Inferior parietal cortex (tissue), 1 donor: ENCODE measurements around the gene GGT6.

ENCODE experiments used
- DNase-seq: peaks from one replicate; pipeline ENCODE4 v3.0.0-alpha.2; 2016; ENCODE audit errors: extremely low spot score

Gene GGT6

DNA sequence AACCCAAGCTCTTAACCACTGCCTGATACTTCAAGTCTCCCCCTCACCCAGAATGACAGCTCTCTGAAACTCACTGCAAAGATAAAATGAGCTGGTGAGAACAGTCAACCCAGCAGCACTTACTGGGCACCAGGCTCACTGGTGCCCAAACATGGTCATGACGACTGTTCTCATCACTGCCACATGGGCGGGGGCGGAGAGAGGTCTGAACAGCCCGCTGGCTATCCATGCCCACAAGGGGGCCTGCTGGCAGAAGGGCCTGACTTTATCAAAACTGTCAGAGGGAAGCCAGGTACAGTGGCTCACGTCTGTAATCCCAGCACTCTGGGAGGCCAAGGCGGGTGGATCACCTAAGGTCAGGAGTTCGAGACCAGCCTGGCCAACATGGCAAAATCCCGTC lies 9.2 kb downstream of the GGT6 start:
- DNase-seq: no peak

DNA sequence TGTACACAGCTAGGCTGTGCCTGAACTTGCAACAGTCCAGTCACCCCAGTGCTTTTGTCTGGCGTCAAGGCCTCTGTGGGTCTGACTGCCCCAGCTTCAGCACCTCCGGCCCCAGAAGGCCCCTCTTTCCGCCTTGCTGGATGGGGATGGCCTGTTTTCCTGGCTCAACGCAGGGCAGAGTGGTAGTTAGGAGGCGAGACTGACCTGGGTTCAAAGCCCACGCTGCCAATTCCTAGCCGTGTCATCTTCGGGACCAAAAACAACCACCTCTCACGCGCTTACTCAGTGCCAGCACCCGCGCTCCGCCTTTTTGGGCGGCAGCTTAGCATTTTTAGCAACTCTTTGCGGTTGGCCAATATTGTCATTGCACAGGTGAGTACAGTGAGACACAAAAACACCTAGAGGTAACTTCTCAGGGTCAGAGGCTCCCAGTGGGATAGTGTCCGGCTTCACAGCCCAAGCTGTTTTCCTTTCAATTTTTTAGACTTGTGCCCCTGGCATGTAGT lies 9.8 kb downstream of the GGT6 start:
- no peak for DNase-seq

DNA sequence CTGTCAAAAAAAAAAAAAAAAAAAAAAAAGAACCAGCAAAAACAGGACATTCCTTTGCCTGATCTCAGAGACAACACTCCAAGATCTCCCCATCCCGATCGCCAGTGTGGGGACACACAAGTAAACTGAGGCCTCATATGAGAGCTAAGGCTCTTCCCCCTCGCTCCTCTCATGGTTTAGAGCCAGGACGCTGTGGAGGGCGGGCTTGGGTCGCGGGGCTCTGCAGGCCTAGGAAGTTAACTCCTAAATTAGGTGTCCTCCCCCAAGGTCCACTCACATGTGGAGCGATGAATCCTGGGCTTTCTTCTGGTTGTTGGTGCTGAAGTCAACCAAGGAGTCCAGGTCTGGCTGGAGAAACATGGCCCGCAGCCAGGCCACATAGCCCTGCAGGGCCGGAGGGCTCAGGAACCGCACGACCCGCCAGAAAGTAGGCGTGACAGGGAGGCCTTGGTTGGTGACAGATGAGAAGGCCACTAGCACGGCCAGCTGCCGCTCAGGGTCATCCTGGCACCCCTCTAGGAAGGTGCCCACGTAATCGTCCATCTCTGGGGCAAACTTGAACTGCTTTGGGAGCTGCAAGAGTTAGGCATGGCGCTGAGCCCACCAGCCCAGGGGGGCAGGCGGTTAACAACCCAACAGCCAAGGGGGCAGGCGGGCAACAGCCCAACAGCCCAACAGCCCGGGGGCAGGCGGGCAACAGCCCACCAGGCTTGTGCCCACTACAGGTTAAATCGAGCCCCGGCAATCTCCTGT lies 10.4 kb downstream of the GGT6 start:
- DNase-seq: no peak

DNA sequence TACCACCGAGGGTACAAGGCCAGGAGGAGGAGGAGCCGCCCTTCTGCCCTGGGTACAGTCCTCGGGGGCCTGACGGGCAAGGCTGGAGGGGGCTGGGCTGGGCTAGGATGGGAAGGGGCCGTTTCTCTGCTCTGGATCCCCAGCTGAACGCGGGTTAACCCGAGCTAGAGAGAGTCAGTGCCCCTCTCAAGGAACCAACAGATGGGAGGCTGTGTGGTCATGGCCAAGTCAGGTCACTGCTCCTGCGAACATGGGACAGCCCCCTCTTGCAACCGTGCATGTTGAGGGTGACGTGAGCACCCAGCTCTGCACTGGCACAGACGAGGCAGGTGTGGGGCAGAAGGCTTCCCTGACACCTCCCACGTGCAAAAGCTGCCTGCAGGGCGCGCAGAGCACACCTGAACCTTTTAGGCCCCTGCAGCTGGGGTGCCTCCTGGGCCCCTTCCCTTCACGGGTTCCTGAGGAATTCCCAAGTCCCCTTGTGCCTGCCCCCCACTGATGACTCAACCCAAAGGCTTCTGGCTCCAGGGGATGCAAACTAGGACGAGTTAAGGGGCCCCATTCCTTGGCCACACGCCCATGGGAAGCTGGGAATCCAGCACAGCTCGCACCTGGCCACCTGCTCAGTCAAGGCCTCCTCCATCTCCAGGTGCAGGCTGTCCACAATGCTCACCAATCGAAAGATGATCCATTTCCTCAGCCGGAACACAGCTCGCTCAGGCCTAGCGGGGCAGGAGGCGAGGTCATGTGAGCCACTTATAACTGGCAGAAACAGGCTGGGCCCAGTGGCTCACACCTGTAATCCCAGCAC lies 11.5 kb downstream of the GGT6 start:
- no peak for DNase-seq

DNA sequence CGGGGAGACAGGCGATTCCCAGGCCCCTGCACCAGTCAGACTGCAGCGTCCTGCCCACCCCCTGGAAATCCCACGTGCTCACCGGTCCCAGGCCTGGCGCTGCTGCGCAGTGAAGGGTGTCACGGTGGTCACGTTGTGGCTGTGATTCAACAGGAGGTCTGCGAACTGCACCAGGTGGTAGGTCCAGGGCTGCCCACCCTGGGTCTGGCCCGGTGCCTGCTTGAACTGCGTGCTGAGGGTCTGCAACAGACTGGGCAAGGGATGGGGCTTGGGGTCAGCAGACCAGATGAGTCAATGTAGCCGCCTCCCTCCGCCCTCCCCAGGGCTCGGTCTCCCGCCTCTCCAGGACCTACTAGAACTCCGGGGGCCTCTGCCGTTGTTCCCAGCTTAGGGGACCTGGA lies 12.3 kb downstream of the GGT6 start:
- DNase-seq: no peak

DNA sequence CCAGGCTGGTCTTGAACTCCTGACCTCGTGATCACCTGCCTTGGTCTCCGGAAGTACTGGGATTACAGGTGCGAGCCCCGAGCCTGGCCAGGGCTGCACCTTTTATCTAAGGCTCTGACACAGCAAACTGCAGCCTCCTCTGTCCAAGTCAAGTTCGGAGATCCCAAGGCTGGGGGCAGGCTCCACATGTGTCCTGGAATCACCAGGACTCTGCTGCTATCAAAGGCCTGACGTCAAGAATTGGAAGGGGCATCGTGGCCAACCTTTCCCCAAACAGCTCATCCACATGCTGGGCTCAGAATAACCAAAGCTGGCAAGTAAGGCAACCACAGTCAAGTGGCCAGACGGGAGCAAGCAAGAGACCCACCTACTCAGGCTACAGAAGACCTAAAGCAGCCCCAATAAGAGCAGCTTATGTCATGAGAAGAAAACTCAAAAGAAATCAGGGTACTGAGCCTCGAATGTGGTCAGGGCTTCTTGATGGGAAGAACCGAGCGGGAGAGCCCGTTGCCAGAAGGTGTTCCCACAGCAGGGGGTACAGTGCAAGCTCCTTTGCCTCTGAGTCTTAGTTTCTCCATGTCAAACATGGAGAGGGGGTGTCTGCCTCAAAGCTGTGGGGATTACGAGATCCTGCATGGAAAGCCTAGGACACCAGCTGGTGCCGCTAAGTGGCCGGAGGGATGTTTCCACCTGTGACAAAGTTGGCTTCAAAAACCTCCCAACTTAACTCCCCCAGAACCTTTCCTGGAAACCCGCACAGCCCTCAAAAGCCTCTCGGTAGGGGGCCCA lies 13.1 kb downstream of the GGT6 start:
- no peak for DNase-seq

DNA sequence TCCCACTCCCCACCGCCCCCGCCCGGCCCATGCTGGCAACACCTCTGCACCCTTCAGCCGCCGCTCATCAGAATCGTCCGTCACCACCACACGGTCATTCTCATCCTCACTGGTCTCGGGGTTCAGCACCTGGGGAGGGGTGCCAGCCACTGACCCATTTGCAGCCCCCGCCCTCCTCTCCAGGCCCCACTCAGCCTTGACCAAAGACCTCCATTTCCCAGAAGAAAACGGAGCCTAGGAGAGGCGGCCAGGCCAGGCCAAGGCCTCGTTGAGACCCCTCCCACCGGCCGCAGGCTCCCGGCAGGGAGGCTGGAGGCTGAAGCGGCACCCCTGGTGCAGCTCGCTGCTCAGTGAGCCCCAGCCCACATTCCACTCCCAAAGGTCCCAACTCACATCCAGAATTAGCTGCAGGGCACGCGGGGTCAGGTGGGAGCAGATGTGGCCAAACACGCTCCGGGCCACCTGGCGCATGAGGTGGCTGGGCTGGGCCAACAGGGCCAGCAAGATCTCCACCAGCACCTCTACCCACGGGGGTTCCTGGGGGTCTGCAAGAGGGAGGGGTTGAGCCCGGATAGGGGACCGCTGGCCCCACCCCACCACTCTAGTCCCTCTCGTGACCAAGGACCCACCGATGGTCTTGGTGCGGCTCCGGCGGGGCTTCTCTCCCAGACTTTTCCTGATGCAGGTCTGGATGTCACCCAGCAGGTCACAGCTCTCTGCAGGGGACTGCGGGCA lies 15.0 kb downstream of the GGT6 start:
- no peak for DNase-seq

DNA sequence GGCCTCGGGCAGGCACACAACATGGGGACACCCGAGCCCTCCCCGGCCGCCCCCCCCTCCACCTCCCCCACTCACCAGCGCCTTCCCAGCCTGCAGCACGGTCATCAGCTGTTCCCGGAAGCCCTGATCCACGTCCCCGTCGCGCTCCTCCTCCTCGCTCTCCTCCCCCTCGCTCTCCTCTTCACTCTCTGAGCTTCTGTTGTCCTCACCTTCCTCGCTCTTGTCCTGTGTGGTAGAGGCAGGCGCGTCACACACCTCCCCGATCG lies 15.5 kb downstream of the GGT6 start:
- no peak for DNase-seq

DNA sequence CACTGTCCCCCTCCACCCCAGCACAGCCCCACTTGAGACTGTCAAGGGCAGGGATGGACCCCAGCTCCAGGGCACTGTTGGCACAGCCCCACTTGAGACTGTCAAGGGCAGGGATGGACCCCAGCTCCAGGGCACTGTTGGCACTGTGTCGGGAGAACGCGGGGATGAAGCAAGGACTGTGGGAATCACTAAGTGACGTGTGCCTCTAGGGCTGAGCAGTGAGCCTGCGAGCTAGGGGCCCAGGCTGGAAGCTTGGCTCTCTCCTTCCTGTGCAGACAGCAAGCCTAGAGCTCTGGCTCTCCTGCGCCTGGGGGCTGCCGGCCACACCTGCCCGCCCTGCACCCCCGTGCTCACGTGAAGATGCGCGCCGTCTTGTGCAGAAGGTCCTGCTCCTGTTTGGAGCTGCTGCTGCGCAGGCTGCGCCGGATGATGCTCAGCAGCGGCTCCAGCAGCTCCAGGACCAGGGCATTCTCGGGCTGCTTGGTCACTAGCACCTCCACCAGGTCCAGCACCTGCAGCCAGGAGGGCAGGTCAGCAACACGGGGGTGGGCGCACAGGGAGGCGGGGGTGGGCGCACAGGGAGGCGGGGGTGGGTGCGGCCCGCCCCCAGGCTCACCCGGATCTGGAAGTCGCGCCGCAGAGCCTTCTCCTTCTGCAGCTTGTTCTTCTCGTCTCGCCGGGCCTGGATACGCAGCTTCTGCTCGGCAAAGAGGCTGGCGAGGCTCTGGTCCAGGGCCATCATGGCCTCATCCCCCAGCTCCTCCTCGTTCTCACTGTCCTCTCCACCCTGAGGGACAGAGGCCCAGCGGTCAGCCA lies 16.0 kb downstream of the GGT6 start:
- DNase-seq: no peak

DNA sequence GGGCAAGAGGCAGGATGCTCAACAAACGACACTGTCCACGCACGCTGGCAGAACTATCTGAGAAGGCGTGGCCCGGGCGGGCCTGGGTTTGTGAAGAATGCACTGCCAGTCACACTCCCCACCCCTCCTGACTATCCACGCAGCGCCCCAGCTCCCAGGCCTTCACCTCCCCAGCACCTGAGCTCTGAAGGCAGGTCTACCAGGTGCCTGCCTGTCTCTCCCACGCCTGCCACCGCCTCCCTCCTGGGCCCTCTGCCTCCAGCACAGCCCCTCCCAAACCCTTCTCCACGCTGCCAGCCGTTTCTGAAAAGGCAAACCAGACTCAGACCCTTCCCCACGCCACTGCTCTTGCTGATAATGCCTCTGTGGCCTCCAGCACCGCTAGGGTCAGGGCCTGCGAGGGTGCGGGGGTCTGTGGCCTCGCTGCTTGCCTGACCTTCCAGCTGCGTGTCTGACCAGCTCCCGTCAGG lies 16.8 kb downstream of the GGT6 start:
- DNase-seq: no peak

DNA sequence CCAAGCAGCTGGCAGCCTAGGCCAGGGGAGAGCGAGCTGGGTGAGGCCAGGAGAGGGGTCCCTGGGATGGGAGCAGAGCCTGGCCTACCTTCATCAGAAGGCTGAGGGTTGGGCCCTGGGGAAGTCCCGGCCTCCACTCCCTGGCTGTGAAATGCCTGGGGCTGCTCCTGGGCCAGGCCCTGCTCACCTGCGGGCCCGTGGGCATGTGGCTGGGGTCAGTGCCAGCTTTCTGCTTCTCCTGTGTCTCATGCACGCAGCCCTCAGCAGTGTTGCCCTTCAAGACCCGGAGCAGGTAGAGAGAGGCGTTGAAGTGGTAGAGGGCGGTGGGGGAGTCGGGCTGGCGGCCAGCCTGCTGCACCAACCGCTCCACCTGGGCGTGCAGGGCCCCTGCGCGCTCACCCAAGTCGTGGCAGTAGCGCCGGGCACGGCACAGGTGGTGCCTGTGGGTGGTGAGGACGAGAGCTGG lies 17.6 kb downstream of the GGT6 start:
- no peak for DNase-seq

DNA sequence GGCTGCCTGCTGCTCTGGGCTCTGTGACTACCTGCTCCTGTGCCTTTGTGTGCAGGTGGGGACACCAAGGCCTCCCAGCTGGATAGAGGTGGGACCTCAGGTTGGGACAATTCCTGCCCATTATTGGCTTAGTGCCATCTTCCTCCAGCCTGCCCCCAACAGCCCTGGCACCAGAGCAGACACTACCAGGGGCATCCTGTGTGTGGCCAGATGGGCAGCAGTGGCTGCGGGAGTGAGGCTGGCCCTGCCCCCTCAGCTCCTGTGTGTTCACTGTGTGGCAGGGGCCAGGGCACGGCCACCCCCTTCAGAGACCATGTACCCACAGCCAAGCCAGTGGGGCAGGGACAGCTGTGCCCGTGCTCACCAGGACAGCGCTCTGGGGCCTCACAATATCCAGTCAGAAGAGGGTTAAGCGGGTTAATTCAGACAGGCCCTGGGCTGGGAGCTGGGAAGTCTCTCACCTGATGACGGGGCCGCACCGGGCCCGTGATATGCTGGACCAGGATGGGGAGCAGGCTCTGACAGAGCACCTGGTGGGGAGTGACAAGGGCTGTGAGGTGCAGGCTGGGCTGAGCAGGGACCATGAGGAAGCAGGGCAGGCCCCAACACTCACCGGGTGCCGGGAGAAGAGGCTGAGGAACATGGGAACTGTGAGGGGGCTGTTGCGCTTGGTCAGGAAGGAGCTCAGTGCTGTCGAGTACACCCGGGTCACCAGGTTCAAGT lies 18.2 kb downstream of the GGT6 start:
- no peak for DNase-seq

DNA sequence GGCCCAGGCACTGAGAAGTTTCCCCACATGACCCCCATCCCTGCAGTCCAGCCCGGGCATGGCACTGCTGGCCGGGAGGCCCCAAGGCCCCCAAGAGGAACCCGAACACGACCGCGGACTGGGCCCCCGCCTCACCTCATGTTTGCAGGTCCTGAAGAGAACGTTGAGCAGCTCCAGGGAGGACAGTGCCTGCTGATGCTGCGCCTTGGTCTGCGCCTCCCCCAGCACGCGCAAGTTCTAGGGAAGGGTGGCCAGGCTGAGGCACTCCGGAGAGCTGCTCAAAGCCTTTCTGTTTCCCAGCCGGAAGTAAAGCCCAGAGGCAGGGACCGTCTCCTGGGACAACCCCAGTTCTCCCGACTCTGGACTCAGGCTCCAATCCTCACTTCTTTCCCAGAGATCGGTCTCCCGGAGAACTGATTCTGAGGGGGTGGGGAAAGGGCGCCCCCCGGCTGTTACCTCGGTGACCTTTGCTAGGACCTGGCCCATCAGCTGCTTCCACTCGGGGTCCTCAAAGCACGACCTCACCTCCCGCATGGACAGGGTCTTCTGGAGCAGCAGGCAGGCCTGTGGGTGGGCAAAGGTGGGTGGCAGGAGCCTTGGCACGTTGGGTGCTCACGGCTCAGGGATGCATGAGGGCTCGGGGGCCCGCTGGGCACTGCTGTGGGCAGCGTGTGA lies 18.9 kb downstream of the GGT6 start:
- no peak for DNase-seq

DNA sequence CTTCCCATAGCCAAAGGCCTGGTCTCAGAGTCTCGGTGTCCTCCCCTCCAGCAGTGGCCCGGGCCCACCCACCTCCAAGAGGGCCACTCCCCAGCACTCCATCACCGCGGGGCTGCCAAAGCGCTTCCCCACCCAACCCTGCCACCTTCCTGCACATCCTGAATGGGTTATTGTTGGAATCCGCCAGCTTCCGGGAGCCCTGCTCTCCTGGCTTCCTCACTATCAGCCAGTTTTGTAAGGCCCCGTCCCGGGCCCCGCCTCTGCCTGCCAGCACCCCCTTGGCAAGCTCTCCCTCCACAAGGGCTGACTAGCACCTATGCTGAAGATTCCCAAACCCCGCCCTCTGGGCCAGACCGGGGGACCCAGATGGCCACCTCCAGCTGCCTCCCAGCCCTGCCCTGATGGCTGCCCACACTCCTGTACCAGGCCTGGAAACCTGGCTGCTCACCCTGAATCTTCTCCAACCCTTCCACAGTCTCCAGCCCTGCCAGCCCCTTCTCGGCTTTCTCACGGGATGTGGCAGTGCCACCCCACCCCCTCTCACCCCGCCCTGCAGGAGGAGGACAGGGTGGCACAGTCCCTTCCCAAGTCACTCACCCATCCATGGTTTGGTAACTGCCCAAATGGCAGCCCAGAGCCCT lies 19.6 kb downstream of the GGT6 start:
- no peak for DNase-seq

DNA sequence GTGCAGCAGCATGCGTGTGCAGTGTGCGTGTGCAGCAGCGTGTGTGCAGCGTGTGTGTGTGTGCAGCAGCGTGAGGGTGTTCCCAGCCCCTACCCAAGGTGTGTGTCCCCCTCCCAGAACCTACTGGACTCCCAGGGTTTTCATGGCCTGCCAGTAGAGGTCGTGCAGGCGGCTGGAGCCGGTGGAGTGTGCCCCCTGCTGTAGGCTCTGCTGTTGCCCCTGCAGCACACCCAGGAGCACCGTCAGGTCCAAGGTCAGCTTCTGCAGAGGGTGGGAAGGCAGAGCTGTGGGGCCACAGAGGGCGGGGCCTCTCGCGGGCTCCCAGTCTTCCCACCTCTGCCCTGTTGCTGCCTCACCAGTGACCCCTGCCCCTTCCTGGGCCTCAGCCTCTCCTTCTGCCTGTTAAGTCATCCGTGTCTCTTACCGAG lies 20.1 kb downstream of the GGT6 start:
- DNase-seq: no peak

DNA sequence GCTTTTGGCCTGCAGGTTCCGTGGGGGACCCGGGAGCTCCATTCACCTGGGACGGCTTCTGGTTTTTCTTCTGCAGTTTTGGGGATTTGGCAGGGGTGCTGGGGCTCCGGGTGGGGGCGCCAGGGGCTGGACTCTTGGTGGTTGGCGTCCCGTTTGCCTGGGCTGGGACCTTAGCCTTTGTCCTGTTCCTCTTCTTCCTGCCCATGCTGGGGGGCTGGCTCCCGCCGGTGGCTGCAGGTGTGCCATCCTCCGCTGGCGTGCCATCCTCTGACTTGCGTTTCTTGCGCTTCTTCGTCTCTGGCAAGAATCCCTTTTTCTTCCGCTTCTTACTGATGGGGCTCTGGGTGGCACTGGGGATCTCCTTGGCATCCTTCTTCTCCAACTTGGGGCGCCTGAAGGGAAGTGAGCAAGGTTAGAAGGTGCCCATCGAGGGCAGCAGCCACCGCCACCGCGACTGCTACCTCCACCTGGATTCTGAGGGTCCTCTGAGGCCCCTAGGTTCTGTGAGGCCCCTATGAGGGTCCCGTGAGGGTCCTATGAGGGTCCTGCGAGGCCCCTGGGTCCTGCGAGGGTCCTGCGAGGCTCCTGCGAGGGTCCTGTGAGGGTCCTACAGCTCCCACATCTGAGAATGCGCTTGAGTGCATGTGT lies 20.7 kb downstream of the GGT6 start:
- no peak for DNase-seq

DNA sequence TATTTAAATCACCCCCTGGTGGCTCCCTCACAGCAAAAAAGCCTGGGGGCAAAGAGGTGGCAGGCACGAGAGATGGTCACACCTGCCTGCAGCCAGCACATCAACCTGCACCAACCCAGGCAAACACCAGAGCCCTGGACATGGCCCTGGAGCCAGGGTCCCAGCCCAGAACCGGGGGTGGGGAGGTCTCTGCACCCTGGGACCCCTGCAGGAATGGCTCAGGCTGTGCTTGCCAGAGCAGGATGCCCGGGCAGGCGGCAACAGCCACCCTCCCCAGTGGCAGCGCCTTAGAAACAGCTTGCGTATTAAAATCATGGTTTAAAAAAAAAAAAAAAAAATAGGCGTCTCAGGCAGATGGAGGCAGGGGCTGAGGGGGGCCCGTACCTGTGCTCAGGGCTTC lies 21.4 kb downstream of the GGT6 start:
- no peak for DNase-seq

DNA sequence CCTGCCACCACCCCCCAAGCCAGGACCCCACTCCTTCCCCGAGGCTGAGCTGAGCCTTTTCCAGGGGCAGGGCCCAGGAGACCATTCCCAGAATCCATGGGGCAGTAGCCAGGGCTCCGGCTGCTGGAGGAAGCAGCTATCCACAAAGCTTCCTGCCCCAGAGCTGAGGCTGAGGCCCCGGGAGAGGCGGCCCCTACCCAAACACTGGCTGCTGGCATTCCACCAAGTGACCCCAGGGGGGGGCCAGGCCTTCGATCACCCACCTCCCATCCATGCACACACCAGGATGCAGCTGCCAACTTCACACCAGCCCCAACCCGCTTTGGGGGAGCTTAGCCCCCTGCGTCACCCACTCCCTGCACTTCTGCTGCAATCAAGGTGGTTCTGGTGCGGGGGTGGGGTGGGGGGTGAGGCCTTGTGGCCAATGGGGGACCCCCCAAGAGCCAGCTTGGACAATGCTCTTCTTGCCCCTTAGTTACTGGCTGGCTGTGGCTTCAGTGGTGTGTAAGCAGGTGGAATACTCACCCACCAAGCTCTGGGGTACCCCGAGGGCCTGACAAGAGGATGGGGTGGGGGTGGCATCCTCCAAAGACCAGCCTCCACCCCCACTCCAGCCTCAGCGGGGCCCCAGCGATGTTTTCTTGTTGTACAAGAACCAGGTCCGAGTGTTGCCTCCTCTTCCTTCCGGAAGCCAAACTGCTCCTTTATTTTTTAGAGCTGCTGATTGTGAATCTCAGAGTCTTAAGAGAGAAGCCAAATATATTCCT lies 22.0 kb downstream of the GGT6 start:
- no peak for DNase-seq
